OCI-M2 (cell line): ENCODE measurements around the gene GLB1L3.
"Not testable (repeated sequence)": the region's sequence is repeated elsewhere in the genome, so short reads cannot be mapped to it uniquely, and the experiment has no call there.

Experiments used
- DNase-seq: peaks from one replicate; lab custom pipeline; 2025; ENCODE audit not compliant: unreplicated experiment; lab: John Stamatoyannopoulos, UW

The GLB1L3 gene

GRCh38 chr11:134276396-134277182 lies 410 bp downstream of the GLB1L3 start:
- no peak for DNase-seq

- no peak for DNase-seq
Observed at GRCh38 chr11:134277183-134278001, 1.2 kb downstream of the GLB1L3 start.

- no peak for DNase-seq
Observed at GRCh38 chr11:134278356-134278755, 2.2 kb downstream of the GLB1L3 start.

- DNase-seq, result not testable (repeated sequence)
Observed at GRCh38 chr11:134281635-134282034, 5.5 kb downstream of the GLB1L3 start.

- no peak for DNase-seq
Observed at GRCh38 chr11:134282121-134283045, 6.2 kb downstream of the GLB1L3 start.

GRCh38 chr11:134283461-134284230 lies 7.5 kb downstream of the GLB1L3 start:
- no peak for DNase-seq

GRCh38 chr11:134284349-134284748 lies 8.2 kb downstream of the GLB1L3 start:
- not testable (repeated sequence) for DNase-seq

GRCh38 chr11:134287561-134287960 lies 11.4 kb downstream of the GLB1L3 start:
- DNase-seq, result no peak

- DNase-seq, result no peak
Observed at GRCh38 chr11:134288486-134288885, 12.3 kb downstream of the GLB1L3 start.

- no peak for DNase-seq
Observed at GRCh38 chr11:134289167-134289566, 13.0 kb downstream of the GLB1L3 start.

GRCh38 chr11:134289789-134290188 lies 13.6 kb downstream of the GLB1L3 start:
- DNase-seq, result no peak

GRCh38 chr11:134290646-134291045 lies 14.5 kb downstream of the GLB1L3 start:
- no peak for DNase-seq

- DNase-seq, result no peak
Observed at GRCh38 chr11:134291196-134291595, 15.0 kb downstream of the GLB1L3 start.

GRCh38 chr11:134292661-134293060 lies 16.5 kb downstream of the GLB1L3 start:
- DNase-seq, result no peak

- no peak for DNase-seq
Observed at GRCh38 chr11:134293119-134294113, 17.2 kb downstream of the GLB1L3 start.

- DNase-seq, result no peak
Observed at GRCh38 chr11:134294664-134295063, 18.5 kb downstream of the GLB1L3 start.

- no peak for DNase-seq
Observed at GRCh38 chr11:134312223-134312622, 36.0 kb downstream of the GLB1L3 start.

GRCh38 chr11:134312807-134313206 lies 36.6 kb downstream of the GLB1L3 start:
- DNase-seq, result no peak

GRCh38 chr11:134313379-134313778 lies 37.2 kb downstream of the GLB1L3 start:
- no peak for DNase-seq
